Measurements from ENCODE around the gene TSHZ1.

The TSHZ1 gene

DNA sequence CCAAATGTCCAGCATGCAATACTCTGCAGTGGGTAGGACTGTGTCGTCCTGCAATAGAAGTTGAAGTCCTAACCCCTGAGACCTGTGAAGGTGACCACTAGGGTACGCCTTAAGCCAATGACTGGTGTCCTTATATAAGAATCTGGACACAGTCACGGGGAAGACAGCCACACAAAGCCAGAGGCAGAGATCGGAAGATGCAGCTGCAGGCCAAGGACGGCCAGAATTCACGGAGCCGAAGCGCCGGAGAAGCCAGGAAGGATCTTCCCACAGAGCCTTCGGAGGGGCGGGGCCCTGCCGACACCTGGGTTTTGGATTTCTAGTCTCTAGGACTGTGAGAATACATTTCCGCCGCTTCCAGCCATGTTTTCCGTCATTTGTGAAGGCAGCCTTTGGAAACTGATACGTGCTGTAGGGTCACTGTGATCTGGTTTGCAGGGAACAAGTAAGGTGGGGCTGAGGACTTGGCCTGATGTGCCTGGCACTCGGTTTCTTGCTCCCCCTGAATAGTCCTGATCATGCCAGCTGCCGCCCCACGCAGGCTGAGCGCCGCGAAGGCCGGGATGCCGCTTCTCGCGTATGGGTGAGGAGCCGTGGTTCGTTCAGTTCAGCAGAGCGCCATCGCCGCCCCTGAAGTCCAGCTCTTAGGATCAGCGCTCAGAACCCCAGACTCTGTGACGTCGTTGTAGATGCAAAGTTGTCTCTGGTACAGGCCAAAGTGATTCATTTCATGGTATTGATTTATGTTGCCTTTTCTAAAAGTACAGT, 40.4 kb upstream of the TSHZ1 start:
- TF ChIP-seq, protein P1, sequence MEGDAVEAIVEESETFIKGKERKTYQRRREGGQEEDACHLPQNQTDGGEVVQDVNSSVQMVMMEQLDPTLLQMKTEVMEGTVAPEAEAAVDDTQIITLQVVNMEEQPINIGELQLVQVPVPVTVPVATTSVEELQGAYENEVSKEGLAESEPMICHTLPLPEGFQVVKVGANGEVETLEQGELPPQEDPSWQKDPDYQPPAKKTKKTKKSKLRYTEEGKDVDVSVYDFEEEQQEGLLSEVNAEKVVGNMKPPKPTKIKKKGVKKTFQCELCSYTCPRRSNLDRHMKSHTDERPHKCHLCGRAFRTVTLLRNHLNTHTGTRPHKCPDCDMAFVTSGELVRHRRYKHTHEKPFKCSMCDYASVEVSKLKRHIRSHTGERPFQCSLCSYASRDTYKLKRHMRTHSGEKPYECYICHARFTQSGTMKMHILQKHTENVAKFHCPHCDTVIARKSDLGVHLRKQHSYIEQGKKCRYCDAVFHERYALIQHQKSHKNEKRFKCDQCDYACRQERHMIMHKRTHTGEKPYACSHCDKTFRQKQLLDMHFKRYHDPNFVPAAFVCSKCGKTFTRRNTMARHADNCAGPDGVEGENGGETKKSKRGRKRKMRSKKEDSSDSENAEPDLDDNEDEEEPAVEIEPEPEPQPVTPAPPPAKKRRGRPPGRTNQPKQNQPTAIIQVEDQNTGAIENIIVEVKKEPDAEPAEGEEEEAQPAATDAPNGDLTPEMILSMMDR (IDR thresholded peaks at IDR 0.05; ENCODE audit: control extremely low read depth, extremely low read depth, low read depth, missing control alignments) = no peak
- ChIA-PET POLR2A (no interaction called here), CTCF (no interaction called here)
- no peak for DNase-seq (ENCODE audit: extremely low spot score)

DNA sequence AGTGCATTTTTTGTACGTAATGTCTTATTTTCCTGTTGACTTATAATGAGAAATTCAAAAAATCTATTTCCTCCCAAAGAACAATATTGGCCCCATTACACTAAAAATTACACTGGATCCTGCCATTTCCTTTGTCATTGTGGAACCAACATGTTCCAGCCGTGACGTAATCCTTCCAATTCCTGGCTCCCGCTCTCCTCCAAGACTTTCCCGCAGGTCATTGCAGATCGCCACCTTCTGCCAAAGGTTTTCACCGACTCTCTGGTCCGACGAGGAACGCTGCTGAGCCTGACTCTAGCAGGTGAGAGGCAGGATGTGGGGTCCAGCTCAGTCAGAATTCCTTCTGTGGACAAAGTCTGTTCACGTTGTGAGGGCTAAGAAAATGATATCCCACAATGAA, 39.7 kb upstream of the TSHZ1 start:
- ChIA-PET POLR2A (no interaction called here), CTCF (no interaction called here)
- TF ChIP-seq, protein P1 (IDR thresholded peaks at IDR 0.05; ENCODE audit: control extremely low read depth, extremely low read depth, low read depth, missing control alignments) = no peak
- DNase-seq (ENCODE audit: extremely low spot score) = no peak

DNA sequence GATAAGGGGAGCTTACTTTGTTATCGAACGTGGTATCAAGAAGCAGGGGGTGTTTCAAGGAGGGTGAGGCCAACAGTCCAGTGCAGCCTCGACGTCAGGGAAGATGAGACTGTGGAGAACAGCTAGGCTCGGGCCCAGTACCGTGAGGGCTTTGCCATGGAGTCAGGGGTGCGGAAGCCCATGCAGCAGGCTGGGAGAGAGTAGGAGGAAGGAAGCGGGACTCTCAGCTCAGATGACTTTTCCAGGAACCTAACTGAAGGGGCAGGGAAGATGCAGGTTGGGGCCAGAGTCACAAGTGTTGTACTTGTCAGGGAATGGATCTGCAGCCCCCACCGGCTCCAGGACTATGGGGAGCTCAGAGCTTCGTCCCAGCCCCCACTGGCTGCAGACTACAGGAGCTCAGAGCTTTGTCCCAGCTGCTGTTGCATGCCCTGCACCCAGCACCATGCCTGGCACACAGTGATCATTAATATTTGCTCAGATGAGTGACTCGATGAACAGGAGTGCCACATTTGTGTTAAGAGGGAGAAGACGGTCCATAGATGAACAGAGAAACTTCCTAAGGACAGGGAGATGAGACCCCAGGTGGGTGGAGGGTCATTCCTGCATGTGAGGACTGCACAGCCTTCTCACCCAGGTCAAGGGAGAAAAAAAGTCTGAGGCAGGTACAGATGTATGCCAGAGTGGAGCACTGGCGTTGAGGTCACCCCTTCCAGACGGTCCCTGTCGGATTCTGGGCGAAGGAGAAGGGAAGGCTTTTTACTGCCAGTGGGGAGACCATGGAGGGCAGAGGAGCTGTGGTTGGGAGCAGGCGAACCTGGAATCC, 38.1 kb upstream of the TSHZ1 start:
- POLR2A ChIA-PET = no interaction called here
- DNase-seq (ENCODE audit: extremely low spot score) = no peak
- TF ChIP-seq, protein P1 (IDR thresholded peaks at IDR 0.05; ENCODE audit: control extremely low read depth, extremely low read depth, low read depth, missing control alignments) = no peak
- CTCF ChIA-PET = interaction anchor here (0.8 to 2.1 kb wide), 7 partner anchors 7 to 489 kb away, joined by 3 to 8 read pairs (median 3); no protein-coding TSS in a partner anchor

DNA sequence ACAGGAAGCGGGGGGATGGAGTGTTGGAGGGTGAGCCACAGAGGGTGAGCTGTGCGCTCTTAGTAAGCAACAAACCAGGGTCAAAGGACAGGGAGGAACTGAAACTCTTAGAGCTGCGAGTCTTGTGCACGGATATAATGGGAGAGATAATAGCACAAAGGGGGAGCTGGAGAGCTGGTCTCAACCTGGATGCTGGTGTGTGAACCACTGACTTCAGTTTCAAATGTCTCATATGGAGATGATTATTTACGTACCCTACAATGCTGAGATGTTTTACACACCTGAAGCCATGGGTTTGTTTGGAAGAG, 37.5 kb upstream of the TSHZ1 start:
- CTCF ChIA-PET = interaction anchor here (0.8 to 2.1 kb wide), 6 partner anchors 8 to 164 kb away, joined by 3 to 8 read pairs (median 3); no protein-coding TSS in a partner anchor
- peak; percentile 85 for DNase-seq (ENCODE audit: extremely low spot score)
- TF ChIP-seq, protein P1 (IDR thresholded peaks at IDR 0.05; ENCODE audit: control extremely low read depth, extremely low read depth, low read depth, missing control alignments) = peak; percentile 31
- POLR2A ChIA-PET = no interaction called here

DNA sequence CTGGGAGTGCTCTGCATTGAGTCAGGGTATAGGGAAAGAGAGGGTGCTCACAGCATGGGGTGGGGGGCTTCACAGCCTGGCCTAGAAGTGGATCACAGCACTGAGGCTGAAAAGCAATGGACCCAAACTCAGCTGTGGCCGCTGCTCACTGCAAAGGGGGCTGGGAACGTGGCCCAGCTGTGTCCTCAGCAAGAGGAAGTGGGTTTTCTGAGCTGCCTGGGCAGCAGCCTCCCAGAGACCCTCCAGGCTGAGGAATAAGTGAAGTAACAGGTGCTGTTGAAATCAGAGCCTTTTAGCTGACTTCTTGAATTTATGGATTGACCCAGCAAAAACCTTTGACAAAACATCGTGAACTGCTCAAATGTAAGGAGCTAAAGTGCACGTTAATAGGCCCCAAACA, 36.9 kb upstream of the TSHZ1 start:
- CTCF ChIA-PET = interaction anchor here (0.8 to 2.1 kb wide), 3 partner anchors 9 to 164 kb away, joined by 3 to 8 read pairs (median 3); no protein-coding TSS in a partner anchor
- TF ChIP-seq, protein P1 (IDR thresholded peaks at IDR 0.05; ENCODE audit: control extremely low read depth, extremely low read depth, low read depth, missing control alignments) = no peak
- no peak for DNase-seq (ENCODE audit: extremely low spot score)
- POLR2A ChIA-PET = no interaction called here

DNA sequence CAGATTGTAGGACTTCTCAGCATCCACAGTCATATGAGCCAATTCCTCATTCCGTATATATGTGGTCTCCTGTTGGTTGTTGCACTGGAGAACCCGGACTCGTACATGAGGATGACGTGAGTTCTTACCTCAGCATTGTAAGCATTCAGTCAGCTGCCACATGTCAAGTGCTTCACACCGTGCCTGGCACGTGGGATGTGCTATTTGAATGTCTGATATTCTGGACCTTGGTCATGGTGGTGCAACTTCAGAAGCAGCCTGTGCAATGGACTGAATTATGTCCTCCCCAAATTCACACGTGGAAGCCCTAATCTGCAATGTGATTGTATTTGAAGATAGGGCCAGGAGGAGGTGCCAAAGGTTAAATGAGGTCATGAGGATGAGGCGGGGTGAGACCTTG, 33.7 kb upstream of the TSHZ1 start:
- ChIA-PET POLR2A (no interaction called here), CTCF (no interaction called here)
- DNase-seq (ENCODE audit: extremely low spot score) = no peak
- TF ChIP-seq, protein P1 (IDR thresholded peaks at IDR 0.05; ENCODE audit: control extremely low read depth, extremely low read depth, low read depth, missing control alignments) = no peak

Measured in GM10248 (cell line).